ENCODE results near the gene CD9.

DNA sequence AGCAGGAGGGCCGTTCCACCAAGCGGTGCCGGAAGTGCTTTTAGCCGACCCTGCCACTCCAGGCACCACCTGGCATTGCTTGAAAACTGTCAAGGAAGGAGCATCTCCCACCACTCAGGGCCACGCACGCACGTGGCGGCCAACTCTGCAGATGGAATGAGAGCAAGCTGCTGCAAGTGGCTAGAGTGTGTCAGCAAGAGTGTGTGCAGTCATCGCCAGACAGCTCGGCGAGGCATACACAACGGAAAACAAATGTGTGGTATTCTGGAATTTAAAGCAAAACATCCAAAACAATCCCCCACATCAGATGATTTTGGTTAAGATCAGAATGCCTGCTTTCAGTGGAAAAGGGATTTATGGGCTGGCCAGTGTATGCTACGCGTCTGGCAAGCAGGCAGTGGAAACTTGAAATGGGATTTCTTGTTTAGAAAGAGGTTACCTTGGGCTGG is 11.2 kb downstream of the CD9 start:
- TF ChIP-seq POLR2AphosphoS5 (IDR thresholded peaks at IDR 0.05; ENCODE audit: low read depth, low read length): no peak
- TF ChIP-seq POLR2A (IDR thresholded peaks at IDR 0.05; ENCODE audit: low read depth, low read length): no peak
- no peak for TF ChIP-seq TAF1 (IDR thresholded peaks at IDR 0.05; ENCODE audit: low read depth, low read length)
- no peak for TF ChIP-seq PAX5 (IDR thresholded peaks at IDR 0.05; ENCODE audit: insufficient read depth, low read length, severe bottlenecking)
- TF ChIP-seq SPI1 (IDR thresholded peaks at IDR 0.05; ENCODE audit: low read depth, low read length): no peak
